GM23338 (cell line): ENCODE results near the gene SF3A1.

Experiments
- CREB1 ChIP-seq: fragments of 250-450 bp; sonication (Bioruptor Pico); IDR thresholded peaks from 2 replicates; pipeline ENCODE4 v1.5.0; 2020; ENCODE audit warnings: low read depth, mild to moderate bottlenecking, moderate library complexity
- CTCF ChIP-seq, 2 experiments: fragments of 200-600 bp in 1 of 2; sonication (generic) in 1 of 2; conservative IDR thresholded peaks; 2 replicates each; pipeline versions ENCODE4 v1.5.1 to v1.6.1; 2016 to 2017; ENCODE audit warnings: antibody characterized with exemption in 2 of 2, low read depth in 2 of 2, mild to moderate bottlenecking in 2 of 2, moderate library complexity in 1 of 2
- EZH2 ChIP-seq: fragments of 200-600 bp; sonication (generic); IDR thresholded peaks from one replicate; pipeline ENCODE4 v1.8.0; 2017; ENCODE audit warnings: antibody characterized with exemption, mild to moderate bottlenecking, low read depth; ENCODE audit not compliant: unreplicated experiment
- EZH2phosphoT487 ChIP-seq: fragments of 200-600 bp; sonication (generic); IDR thresholded peaks from one replicate; pipeline ENCODE4 v1.8.1; 2018; ENCODE audit warnings: antibody characterized with exemption; ENCODE audit not compliant: unreplicated experiment
- JUNB ChIP-seq: IDR thresholded peaks from one replicate; pipeline ENCODE4 v1.6.1; 2016; ENCODE audit warnings: antibody characterized with exemption; ENCODE audit not compliant: unreplicated experiment
- POLR2AphosphoS5 ChIP-seq: IDR thresholded peaks from 2 replicates; pipeline ENCODE4 v1.6.1; 2016; ENCODE audit warnings: antibody characterized with exemption, low read depth
- REST ChIP-seq: IDR thresholded peaks from one replicate; pipeline ENCODE4 v1.6.1; 2018; ENCODE audit warnings: antibody characterized with exemption; ENCODE audit not compliant: unreplicated experiment
- STAT1 ChIP-seq: IDR thresholded peaks from one replicate; pipeline ENCODE4 v1.6.1; 2016; ENCODE audit warnings: antibody characterized with exemption; ENCODE audit not compliant: unreplicated experiment

GRCh38 chr22:30344447-30345200 lies 12.1 kb downstream of the SF3A1 start:
- TF ChIP-seq JUNB (no peak), CTCF (conservative IDR thresholded peaks at IDR 0.05; ENCODE audit: low read depth in 2 of 2) (no peak), CREB1 (no peak), REST (no peak), POLR2AphosphoS5 (no peak), STAT1 (no peak), EZH2phosphoT487 (no peak), EZH2 (no peak)
